HUES48 (cell line): ENCODE results near the gene SRGAP3.

Source experiments
- H3K27ac ChIP-seq: one replicate; pipeline ENCODE4 v1.7.0; 2013; ENCODE audit warnings: low read depth, low read length, inconsistent platforms
- H3K27me3 ChIP-seq: 2 replicates; pipeline ENCODE4 v1.6.1; 2013; ENCODE audit warnings: mild to moderate bottlenecking, low read length; ENCODE audit not compliant: control insufficient read depth, insufficient read depth
- H3K36me3 ChIP-seq: 2 replicates; pipeline ENCODE4 v1.6.1; 2013; ENCODE audit warnings: low read length; ENCODE audit not compliant: control insufficient read depth, insufficient read depth
- H3K4me1 ChIP-seq: 2 replicates; pipeline ENCODE4 v1.6.1; 2013; ENCODE audit warnings: mild to moderate bottlenecking, low read length; ENCODE audit not compliant: control insufficient read depth, insufficient read depth
- H3K4me3 ChIP-seq: 2 replicates; pipeline ENCODE4 v1.5.1; 2013; ENCODE audit warnings: mild to moderate bottlenecking, low read depth, low read length
- H3K9ac ChIP-seq: 2 replicates; pipeline ENCODE4 v1.6.1; 2013; ENCODE audit warnings: mild to moderate bottlenecking, low read depth, low read length, moderate library complexity
- H3K9me3 ChIP-seq: 2 replicates; pipeline ENCODE4 v1.6.1; 2013; ENCODE audit warnings: low read length; ENCODE audit not compliant: control insufficient read depth, insufficient read depth

The SRGAP3 gene

DNA sequence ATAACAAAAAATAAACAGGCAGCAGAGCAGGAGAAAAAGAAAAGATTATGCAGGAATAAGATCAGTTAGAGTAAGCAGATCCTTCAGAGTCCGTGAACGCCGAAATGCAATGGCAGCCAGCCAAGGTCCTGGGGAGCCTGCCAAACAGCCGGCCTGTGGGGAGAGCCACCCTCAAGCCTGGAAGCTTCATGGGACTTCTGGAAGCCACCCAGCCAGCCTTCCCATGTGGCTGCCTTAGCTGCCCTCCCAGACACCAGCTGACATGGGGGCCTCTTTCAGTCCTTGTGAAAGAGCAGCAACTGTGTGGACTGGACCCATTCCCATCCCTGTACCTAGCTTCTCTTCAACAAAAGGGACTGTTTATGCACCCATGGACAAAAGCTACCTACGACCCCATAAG lies 221.3 kb downstream of the SRGAP3 start:
- no peaks in the 10 kb centered on the region for H3K9me3 ChIP-seq
- H3K36me3 ChIP-seq, result no peaks in the 10 kb centered on the region
- no peak overlapping the region for H3K27ac ChIP-seq
- H3K4me3 ChIP-seq, result no peak overlapping the region
- H3K4me1 ChIP-seq, result peaks cover under 1% of the 10 kb centered on the region; the same call in 1 of the 2 replicates
- no peaks in the 10 kb centered on the region for H3K27me3 ChIP-seq
- H3K9ac ChIP-seq, result no peak overlapping the region

DNA sequence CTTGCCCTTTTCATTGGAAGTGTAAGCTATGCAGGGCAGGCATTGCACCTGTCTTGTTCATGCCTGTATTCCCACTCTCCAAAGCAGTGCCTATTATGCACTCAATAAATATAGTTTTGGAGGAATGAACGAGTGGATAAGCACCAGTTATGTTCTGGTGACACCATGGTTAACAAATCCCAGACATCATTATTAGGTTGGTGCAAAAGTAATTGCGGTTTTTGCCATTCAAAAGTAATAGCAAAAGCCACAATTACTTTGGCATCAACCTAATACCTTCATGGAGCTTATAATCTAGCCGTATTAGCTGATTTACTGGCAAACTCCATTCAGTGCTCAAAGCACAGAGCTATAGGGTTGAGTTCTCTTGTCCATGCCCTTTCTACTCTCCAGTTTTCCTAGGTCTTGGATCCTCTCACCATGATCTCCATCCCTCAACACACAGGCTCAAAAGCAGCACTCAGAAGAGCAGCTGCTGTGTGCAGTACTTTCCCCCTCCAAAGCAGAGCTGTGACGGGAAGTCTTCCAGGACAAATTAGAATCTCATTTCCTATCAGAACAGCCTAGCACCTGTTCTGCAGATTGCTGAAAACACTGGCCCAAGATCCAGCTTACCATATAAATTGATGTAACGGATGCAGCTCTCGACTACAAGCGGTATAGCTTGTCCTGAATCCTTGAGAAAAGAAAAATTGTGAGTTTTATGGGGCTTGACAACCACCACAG lies 223.0 kb downstream of the SRGAP3 start:
- no peaks in the 10 kb centered on the region for H3K36me3 ChIP-seq
- H3K4me1 ChIP-seq, result peaks cover 6% of the 10 kb centered on the region; the same call in 1 of the 2 replicates
- H3K27me3 ChIP-seq, result no peaks in the 10 kb centered on the region
- H3K4me3 ChIP-seq, result no peak overlapping the region
- no peak overlapping the region for H3K27ac ChIP-seq
- H3K9me3 ChIP-seq, result no peaks in the 10 kb centered on the region
- no peak overlapping the region for H3K9ac ChIP-seq

DNA sequence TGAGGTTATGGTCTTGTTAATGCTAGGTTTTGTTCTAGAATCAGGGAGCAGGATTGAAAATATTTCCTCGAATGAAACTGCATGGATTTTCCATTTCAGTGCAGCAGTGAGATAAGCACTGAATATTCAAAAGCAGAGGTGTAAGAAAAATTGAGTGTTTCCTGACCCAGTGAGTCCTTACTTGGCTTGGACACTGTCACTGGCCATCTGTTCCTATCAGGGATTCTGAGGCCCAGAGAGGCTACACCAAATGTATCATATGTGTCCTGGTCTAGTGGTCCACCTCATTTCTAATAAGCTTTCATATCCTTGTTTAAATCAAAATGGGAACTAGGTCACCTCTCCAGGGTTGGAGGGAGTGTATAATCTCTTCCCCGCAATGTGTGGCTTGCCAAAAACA lies 225.1 kb downstream of the SRGAP3 start:
- peaks cover 17% of the 10 kb centered on the region for H3K4me1 ChIP-seq
- H3K9me3 ChIP-seq, result no peaks in the 10 kb centered on the region
- no peaks in the 10 kb centered on the region for H3K27me3 ChIP-seq
- H3K27ac ChIP-seq, result no peak overlapping the region
- no peaks in the 10 kb centered on the region for H3K36me3 ChIP-seq
- no peak overlapping the region for H3K9ac ChIP-seq
- H3K4me3 ChIP-seq, result no peak overlapping the region

DNA sequence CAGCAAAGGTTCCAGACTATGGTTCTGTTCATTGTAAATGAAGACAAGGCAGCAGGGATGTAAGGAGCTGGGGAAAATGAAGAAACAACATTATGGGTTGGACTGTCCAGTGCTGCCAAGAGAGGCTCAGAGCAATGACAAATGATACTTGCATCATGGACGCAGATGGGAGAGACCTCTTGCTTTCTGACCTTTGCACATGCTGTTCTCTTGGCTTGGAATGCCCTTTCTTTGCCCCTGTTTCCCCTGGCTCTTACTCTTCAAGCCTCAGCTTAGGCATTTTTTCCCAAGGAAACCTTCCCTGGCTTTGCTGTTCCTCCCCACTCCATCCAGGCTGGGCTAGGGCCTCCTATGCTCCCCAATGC lies 226.2 kb downstream of the SRGAP3 start:
- Histone ChIP-seq H3K36me3 (no peaks in the 10 kb centered on the region), H3K4me3 (no peak overlapping the region), H3K27me3 (no peaks in the 10 kb centered on the region), H3K9ac (no peak overlapping the region), H3K4me1 (peaks cover 17% of the 10 kb centered on the region), H3K27ac (no peak overlapping the region), H3K9me3 (no peaks in the 10 kb centered on the region)

DNA sequence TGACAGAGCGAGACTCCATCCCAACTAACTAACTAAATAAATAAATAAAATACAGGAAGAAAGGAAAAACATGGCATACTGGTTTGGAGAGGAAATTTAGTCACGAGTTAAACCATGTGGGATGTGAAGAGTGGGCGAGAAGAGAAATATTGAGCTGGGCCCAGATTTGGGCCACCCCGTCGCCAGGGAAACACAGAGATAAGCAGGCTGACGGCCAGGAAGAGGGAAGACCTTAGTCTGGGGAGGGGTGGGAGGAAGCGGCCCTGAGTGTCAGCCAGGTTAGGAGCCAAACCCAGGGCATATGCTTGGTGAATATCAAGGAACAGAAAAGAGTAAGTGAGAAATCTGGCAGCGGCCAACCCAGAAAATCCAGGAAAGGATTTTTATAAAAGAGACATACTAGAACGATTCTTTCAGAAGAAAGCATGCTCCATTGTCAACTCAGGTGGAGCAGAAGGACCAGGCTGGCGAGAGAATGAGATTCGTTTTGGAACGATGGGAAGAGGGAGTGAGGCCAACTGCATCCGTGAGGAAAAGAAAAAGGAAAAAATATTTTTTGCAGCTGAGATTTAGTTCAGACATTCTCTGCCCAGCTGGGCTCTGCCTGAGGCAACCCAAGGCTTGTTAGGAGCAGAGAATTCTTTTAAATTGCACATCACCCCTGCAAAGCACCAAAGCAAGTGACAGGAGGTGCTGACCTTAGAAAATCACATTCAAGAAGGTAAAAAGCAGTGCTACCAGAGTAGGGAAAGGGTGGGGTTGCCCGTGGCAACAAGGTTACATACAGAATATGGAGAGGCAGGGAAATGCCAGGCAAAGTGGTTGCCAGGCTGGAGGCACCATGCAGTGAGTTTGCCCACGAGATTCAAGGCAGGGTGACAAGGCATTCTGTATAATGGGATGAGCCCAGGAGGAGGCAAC lies 226.9 kb downstream of the SRGAP3 start:
- Histone ChIP-seq H3K9ac (no peak overlapping the region), H3K27me3 (no peaks in the 10 kb centered on the region), H3K4me3 (no peak overlapping the region), H3K9me3 (no peaks in the 10 kb centered on the region), H3K27ac (no peak overlapping the region), H3K36me3 (no peaks in the 10 kb centered on the region), H3K4me1 (peaks cover 17% of the 10 kb centered on the region)

DNA sequence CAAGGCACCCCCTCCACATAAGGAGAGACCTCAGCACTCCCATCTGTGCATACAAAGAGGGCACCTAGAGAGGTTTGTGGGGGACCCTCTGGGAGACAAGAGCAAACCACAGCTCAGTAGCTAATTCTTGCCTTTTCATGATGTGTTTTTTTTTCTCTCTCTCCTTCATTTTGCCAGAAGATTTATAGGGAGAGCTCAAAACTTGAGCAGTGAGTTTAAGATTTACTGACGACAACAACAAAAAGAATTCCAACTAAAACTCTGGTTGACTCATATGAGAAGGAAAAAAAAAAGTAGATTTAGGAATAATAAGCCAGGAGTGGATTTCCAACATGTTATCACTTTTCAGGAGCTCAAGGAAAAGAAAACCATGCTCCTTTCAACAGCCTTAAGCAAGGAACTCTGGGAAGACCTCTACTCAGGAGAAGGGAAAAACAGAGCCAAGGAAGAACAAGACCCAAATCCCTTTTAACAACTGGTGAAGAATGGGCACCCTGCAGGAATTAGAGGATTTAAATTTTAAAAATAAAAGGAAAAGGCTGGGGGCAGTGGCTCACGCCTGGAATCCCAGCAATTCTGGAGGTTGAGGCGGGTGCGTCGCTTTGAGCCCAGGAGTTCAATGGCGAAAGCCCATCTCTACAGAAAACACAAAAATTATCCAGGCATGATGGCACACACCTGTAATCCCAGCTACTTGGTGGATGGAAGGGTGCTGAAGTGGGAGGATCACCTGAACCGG lies 228.0 kb downstream of the SRGAP3 start:
- peaks cover 17% of the 10 kb centered on the region for H3K4me1 ChIP-seq
- no peaks in the 10 kb centered on the region for H3K9me3 ChIP-seq
- no peak overlapping the region for H3K4me3 ChIP-seq
- H3K36me3 ChIP-seq, result no peaks in the 10 kb centered on the region
- no peaks in the 10 kb centered on the region for H3K27me3 ChIP-seq
- H3K27ac ChIP-seq, result no peak overlapping the region
- no peak overlapping the region for H3K9ac ChIP-seq

DNA sequence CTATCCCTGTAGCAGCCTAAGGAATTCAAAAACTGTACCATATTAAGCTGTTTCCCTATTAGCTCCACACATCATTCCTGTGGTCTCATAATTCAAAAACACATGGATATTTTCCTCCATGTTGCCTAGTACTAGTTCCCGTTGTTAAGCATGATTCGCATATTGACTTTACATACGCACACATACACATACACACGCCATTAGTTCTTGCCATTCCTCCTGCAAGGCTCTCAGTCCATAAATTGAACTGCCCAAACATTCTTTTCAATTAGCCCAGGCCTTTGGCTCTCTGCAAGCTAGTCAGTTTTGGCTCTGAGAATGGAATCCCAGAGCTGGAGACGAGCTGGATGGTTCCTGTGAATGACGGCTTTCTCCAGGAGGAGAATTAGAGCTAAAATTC lies 229.0 kb downstream of the SRGAP3 start:
- H3K27ac ChIP-seq, result no peak overlapping the region
- H3K9me3 ChIP-seq, result no peaks in the 10 kb centered on the region
- no peak overlapping the region for H3K9ac ChIP-seq
- peaks cover 17% of the 10 kb centered on the region for H3K4me1 ChIP-seq
- H3K36me3 ChIP-seq, result no peaks in the 10 kb centered on the region
- H3K27me3 ChIP-seq, result no peaks in the 10 kb centered on the region
- no peak overlapping the region for H3K4me3 ChIP-seq

DNA sequence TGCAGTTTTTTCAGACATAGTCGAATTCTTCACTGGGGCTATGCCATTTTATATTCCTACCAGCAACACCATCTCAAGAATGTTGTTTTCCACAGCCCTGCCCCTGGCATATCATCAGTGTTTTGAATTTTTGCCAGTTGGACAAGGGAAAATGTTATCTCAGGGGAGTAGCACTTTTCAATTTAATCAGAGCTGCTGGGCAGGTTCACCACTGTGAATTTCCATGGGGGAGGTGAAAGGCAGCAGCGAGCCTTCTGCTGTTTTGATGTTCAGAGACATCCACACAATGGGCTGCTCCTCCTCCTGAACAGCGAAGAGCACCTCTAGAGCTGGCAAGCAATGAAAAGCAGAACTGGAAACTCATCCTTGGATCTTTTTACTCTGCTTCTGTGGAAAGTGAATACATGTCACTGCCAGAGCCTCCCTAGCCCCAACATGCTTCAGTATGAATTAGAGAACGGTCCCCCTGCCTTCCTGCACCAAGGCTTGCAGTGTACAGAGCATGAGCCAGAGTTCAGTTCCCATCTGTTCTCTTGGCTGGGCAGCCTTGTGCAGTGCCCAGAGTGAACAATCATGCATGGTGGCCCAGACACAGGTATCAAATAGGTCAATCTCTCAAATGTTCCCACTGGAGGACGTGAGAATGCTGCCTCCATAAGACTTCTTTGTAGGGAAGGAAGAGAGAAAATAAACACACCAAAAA lies 230.0 kb downstream of the SRGAP3 start:
- H3K36me3 ChIP-seq, result no peaks in the 10 kb centered on the region
- H3K27ac ChIP-seq, result no peak overlapping the region
- no peak overlapping the region for H3K4me3 ChIP-seq
- no peak overlapping the region for H3K9ac ChIP-seq
- no peaks in the 10 kb centered on the region for H3K9me3 ChIP-seq
- no peaks in the 10 kb centered on the region for H3K27me3 ChIP-seq
- H3K4me1 ChIP-seq, result peaks cover 17% of the 10 kb centered on the region

DNA sequence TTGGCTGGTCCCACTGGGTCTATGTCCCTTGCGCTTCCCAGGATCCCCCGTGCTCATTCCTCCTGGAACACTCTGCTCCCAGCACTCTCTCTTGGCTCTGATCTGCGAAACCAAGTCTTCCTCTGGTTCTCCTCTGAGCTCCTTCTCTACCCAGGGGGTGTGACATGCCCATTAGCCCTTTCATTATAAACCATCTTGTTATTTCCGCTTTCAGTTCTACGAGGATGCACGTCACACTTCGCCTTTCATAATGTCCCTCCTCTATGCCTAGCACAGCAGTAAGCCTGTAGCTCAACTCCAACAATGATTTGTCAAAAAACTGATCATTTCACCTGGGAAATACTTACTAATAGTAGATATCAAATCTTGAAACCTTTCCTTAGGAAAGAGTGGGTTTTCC lies 234.2 kb downstream of the SRGAP3 start:
- no peaks in the 10 kb centered on the region for H3K9me3 ChIP-seq
- no peaks in the 10 kb centered on the region for H3K27me3 ChIP-seq
- H3K9ac ChIP-seq, result no peak overlapping the region
- H3K4me1 ChIP-seq, result no peaks in the 10 kb centered on the region
- 0 out of 2 replicates have a peak, but pooled peaks cover 3% of the 10 kb centered on the region for H3K36me3 ChIP-seq
- no peak overlapping the region for H3K4me3 ChIP-seq
- H3K27ac ChIP-seq, result no peak overlapping the region

DNA sequence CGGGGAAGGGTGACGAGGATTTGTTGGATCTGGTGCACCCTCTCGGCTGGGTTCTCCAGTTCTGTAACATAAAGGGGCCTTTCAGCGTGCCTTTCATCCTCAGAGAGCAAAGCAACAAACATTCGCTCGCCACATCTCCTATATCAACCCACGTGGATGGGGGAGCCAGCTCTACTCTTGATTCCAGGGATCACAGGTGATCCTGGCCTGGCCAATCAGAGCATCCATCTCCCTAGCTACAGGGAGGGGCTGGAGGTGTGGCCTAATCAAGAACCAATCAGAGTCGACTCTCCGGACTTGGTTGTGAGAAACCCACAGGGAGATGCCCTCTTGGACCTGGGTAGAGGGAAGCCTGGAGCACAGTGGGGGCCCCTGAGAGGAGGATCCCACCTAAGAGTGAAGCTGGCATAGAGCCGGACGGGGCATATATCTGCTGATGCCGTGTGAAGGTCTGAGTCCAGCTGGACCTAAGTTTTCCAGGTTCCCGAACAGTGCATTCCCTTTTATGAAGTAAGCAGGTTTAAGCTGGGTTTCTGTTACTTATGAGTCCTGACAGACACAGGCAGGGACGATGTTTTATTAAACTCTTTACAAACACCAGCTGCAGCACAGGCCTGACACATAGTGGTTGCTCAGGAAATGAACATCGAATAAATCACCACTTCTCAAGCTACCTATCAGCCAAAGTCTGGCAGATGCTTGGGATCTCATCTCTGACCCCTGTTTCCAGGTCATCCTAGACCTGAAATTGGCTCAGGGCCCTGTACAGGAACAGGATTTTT lies 235.5 kb downstream of the SRGAP3 start:
- Histone ChIP-seq H3K4me1 (no peaks in the 10 kb centered on the region), H3K36me3 (0 out of 2 replicates have a peak, but pooled peaks cover 3% of the 10 kb centered on the region), H3K27ac (no peak overlapping the region), H3K27me3 (no peaks in the 10 kb centered on the region), H3K9me3 (no peaks in the 10 kb centered on the region), H3K4me3 (no peak overlapping the region), H3K9ac (no peak overlapping the region)
